Smooth muscle cell (in vitro differentiated cells): ENCODE data around the gene RNF223. TPM values are rescaled to one million over a fixed set of nuclear protein-coding genes. Genes with fewer than 3 reads are reported as not detected.
"Not testable (repeated sequence)": the region's sequence is repeated elsewhere in the genome, so short reads cannot be mapped to it uniquely, and the experiment has no call there.

Experiments
- DNase-seq: peaks from one replicate; lab custom pipeline; 2025; ENCODE audit not compliant: unreplicated experiment; lab: John Stamatoyannopoulos, UW
- H2AFZ ChIP-seq: fragments of 200-600 bp; sonication (generic); 2 replicates; pipeline ENCODE4 v1.6.0; 2016; ENCODE audit warnings: antibody characterized with exemption, low read depth, mild to moderate bottlenecking
- H3F3A ChIP-seq: fragments of 200-600 bp; sonication (generic); 2 replicates; pipeline ENCODE4 v1.6.0; 2017; ENCODE audit warnings: antibody characterized with exemption, low read depth
- H3K27ac ChIP-seq: fragments of 200-600 bp; sonication (generic); 2 replicates; pipeline ENCODE4 v1.5.1; 2016; ENCODE audit warnings: low read depth, mild to moderate bottlenecking
- H3K27me3 ChIP-seq: fragments of 200-600 bp; sonication (generic); 2 replicates; pipeline ENCODE4 v1.6.1; 2016; ENCODE audit warnings: low read depth, mild to moderate bottlenecking
- H3K36me3 ChIP-seq: fragments of 200-600 bp; sonication (generic); 2 replicates; pipeline ENCODE4 v1.5.1; 2016; ENCODE audit warnings: low read depth
- H3K4me1 ChIP-seq: fragments of 200-600 bp; sonication (generic); 2 replicates; pipeline ENCODE4 v1.5.1; 2016; ENCODE audit warnings: low read depth
- H3K4me2 ChIP-seq: fragments of 200-600 bp; sonication (generic); 2 replicates; pipeline ENCODE4 v1.6.0; 2016; ENCODE audit warnings: mild to moderate bottlenecking
- H3K4me3 ChIP-seq: fragments of 200-600 bp; sonication (generic); 2 replicates; pipeline ENCODE4 v1.5.1; 2016; ENCODE audit warnings: mild to moderate bottlenecking
- H3K79me2 ChIP-seq: fragments of 200-600 bp; sonication (generic); 2 replicates; pipeline ENCODE4 v1.6.0; 2016; ENCODE audit warnings: low read depth, mild to moderate bottlenecking
- H3K9ac ChIP-seq: fragments of 200-600 bp; sonication (generic); 2 replicates; pipeline ENCODE4 v1.6.0; 2016; ENCODE audit warnings: low read depth
- H3K9me3 ChIP-seq: fragments of 200-600 bp; sonication (generic); replicated peaks from 2 replicates; pipeline ENCODE4 v1.5.1; 2016; ENCODE audit warnings: low read depth
- H4K20me1 ChIP-seq: fragments of 200-600 bp; sonication (generic); 2 replicates; pipeline ENCODE4 v1.6.0; 2016; ENCODE audit warnings: low read depth
- CTCF ChIP-seq: fragments of 200-600 bp; sonication (generic); IDR thresholded peaks from 2 replicates; pipeline ENCODE4 v1.5.1; 2017; ENCODE audit warnings: borderline replicate concordance, mild to moderate bottlenecking, antibody characterized with exemption; ENCODE audit not compliant: insufficient read depth, poor library complexity, severe bottlenecking
- WGBS: methylation state at CpG from one replicate; pipeline ENCODE4 v1.1.7; 2016; ENCODE audit warnings: low lambda C conversion rate; 5-methylcytosine and 5-hydroxymethylcytosine counted together
- polyA plus RNA-seq: library from polyadenylated mRNA; unstranded; fragments of >200 nt; fragmentation: Nextera tagmentation; extraction: Ambion mirVana; gene quantifications from 2 replicates; pipeline ENCODE4 v1.2.1, GENCODE V29; 2016
- total RNA-seq: library from RNA; depleted of rRNA; stranded (reverse); fragments of >200 nt; gene quantifications from 2 replicates; pipeline ENCODE4 v1.2.3, GENCODE V29; 2014

RNF223 gene
- total and polyA plus RNA-seq, 2 experiments from 2014 or later, result 1.6 to 4.3 TPM

- TF ChIP-seq CTCF, result no peak
- Histone ChIP-seq H3K9me3 (no peaks in the 10 kb centered on the region), H3K4me2 (peak overlapping the region; percentile 82), H2AFZ (no peak overlapping the region), H3K79me2 (no peaks in the 10 kb centered on the region), H3K4me3 (peak overlapping the region; percentile 41), H3K27ac (peak overlapping the region; percentile 70), H3K9ac (peak overlapping the region; percentile 23), H3K36me3 (no peaks in the 10 kb centered on the region), H3K4me1 (peaks cover 5% of the 10 kb centered on the region), H4K20me1 (no peaks in the 10 kb centered on the region), H3F3A (no peaks in the 10 kb centered on the region), H3K27me3 (no peaks in the 10 kb centered on the region)
- WGBS, result 0% methylated on average over 13 of the region's 23 CpGs
- DNase-seq, result peak; percentile 51
Measured at GRCh38 chr1:1080122-1080757, 6.1 kb upstream of the RNF223 start.

- no peaks in the 10 kb centered on the region for H3K79me2 ChIP-seq
- DNase-seq, result peak; percentile 51
- 5% methylated on average over 24 of the region's 38 CpGs for WGBS
- H3K9ac ChIP-seq, result peak overlapping the region; percentile 23
- H3K9me3 ChIP-seq, result no peaks in the 10 kb centered on the region
- no peaks in the 10 kb centered on the region for H4K20me1 ChIP-seq
- H3K4me1 ChIP-seq, result peaks cover 5% of the 10 kb centered on the region
- peak overlapping the region; percentile 41 for H3K4me3 ChIP-seq
- TF ChIP-seq CTCF, result no peak
- H3K27ac ChIP-seq, result peak overlapping the region; percentile 70
- no peaks in the 10 kb centered on the region for H3K36me3 ChIP-seq
- no peak overlapping the region for H2AFZ ChIP-seq
- no peaks in the 10 kb centered on the region for H3K27me3 ChIP-seq
- no peaks in the 10 kb centered on the region for H3F3A ChIP-seq
- peak overlapping the region; percentile 82 for H3K4me2 ChIP-seq
Measured at GRCh38 chr1:1079408-1080121, 5.5 kb upstream of the RNF223 start.

GRCh38 chr1:1077396-1077795, 3.3 kb upstream of the RNF223 start:
- H3K4me3 ChIP-seq, H3K27ac ChIP-seq, H3F3A ChIP-seq, H3K9me3 ChIP-seq, H3K4me2 ChIP-seq, H3K27me3 ChIP-seq, H2AFZ ChIP-seq, H3K36me3 ChIP-seq, H3K79me2 ChIP-seq, H3K4me1 ChIP-seq, DNase-seq, H4K20me1 ChIP-seq, H3K9ac ChIP-seq: not testable (repeated sequence)
- no CpG with 5 or more reads among the region's 21 CpGs for WGBS

GRCh38 chr1:1075148-1075935, 1.2 kb upstream of the RNF223 start:
- no peak overlapping the region for H2AFZ ChIP-seq
- no peak for DNase-seq
- H4K20me1 ChIP-seq, result no peaks in the 10 kb centered on the region
- no peak overlapping the region for H3K4me2 ChIP-seq
- TF ChIP-seq CTCF, result no peak
- H3K27me3 ChIP-seq, result no peaks in the 10 kb centered on the region
- 83% methylated on average over 16 of the region's 21 CpGs for WGBS
- no peak overlapping the region for H3K4me3 ChIP-seq
- H3K27ac ChIP-seq, result no peak overlapping the region
- no peaks in the 10 kb centered on the region for H3K79me2 ChIP-seq
- no peaks in the 10 kb centered on the region for H3K36me3 ChIP-seq
- no peak overlapping the region for H3K9ac ChIP-seq
- no peaks in the 10 kb centered on the region for H3F3A ChIP-seq
- H3K9me3 ChIP-seq, result no peaks in the 10 kb centered on the region
- peaks cover 5% of the 10 kb centered on the region for H3K4me1 ChIP-seq
